OCI-M1 (cell line): ENCODE measurements around the gene FAR2.

ENCODE experiments used
- DNase-seq: peaks from one replicate; lab custom pipeline; 2025; lab: John Stamatoyannopoulos, UW

Gene FAR2

GRCh38 chr12:29204521-29204920 lies 55.4 kb downstream of the FAR2 start:
- DNase-seq: no peak

- DNase-seq: no peak
These were observed 58.0 kb downstream of the FAR2 start for GRCh38 chr12:29207120-29207519.

- DNase-seq: no peak
These were observed 59.0 kb downstream of the FAR2 start for GRCh38 chr12:29208060-29208459.

GRCh38 chr12:29208936-29209701 lies 60.0 kb downstream of the FAR2 start:
- DNase-seq: no peak

- DNase-seq: no peak
These were observed 62.6 kb downstream of the FAR2 start for GRCh38 chr12:29211696-29212095.

- DNase-seq: no peak
These were observed 63.8 kb downstream of the FAR2 start for GRCh38 chr12:29212682-29213403.

- peak; percentile 29 for DNase-seq
These were observed 67.2 kb downstream of the FAR2 start for GRCh38 chr12:29216266-29216665.

GRCh38 chr12:29216797-29217575 lies 67.9 kb downstream of the FAR2 start:
- no peak for DNase-seq

- DNase-seq: no peak
These were observed 71.7 kb downstream of the FAR2 start for GRCh38 chr12:29220632-29221336.

GRCh38 chr12:29222200-29222599 lies 73.1 kb downstream of the FAR2 start:
- no peak for DNase-seq

GRCh38 chr12:29223426-29223825 lies 74.3 kb downstream of the FAR2 start:
- DNase-seq: no peak

GRCh38 chr12:29223956-29224543 lies 75.0 kb downstream of the FAR2 start:
- DNase-seq: no peak

GRCh38 chr12:29224572-29224971 lies 75.5 kb downstream of the FAR2 start:
- no peak for DNase-seq

- DNase-seq: no peak
These were observed 76.8 kb downstream of the FAR2 start for GRCh38 chr12:29225834-29226233.

GRCh38 chr12:29226616-29227015 lies 77.5 kb downstream of the FAR2 start:
- DNase-seq: no peak

GRCh38 chr12:29228474-29229157 lies 79.5 kb downstream of the FAR2 start:
- no peak for DNase-seq

- DNase-seq: no peak
These were observed 80.1 kb downstream of the FAR2 start for GRCh38 chr12:29229158-29229505.

- no peak for DNase-seq
These were observed 80.9 kb downstream of the FAR2 start for GRCh38 chr12:29229937-29230336.

GRCh38 chr12:29230800-29231560 lies 81.9 kb downstream of the FAR2 start:
- no peak for DNase-seq

- DNase-seq: no peak
These were observed 83.0 kb downstream of the FAR2 start for GRCh38 chr12:29232086-29232485.
